ENCODE data around the gene HMX1.
A peak's percentile ranks its signal among the peaks of the same experiment; 100 is the strongest.

HMX1 gene

DNA sequence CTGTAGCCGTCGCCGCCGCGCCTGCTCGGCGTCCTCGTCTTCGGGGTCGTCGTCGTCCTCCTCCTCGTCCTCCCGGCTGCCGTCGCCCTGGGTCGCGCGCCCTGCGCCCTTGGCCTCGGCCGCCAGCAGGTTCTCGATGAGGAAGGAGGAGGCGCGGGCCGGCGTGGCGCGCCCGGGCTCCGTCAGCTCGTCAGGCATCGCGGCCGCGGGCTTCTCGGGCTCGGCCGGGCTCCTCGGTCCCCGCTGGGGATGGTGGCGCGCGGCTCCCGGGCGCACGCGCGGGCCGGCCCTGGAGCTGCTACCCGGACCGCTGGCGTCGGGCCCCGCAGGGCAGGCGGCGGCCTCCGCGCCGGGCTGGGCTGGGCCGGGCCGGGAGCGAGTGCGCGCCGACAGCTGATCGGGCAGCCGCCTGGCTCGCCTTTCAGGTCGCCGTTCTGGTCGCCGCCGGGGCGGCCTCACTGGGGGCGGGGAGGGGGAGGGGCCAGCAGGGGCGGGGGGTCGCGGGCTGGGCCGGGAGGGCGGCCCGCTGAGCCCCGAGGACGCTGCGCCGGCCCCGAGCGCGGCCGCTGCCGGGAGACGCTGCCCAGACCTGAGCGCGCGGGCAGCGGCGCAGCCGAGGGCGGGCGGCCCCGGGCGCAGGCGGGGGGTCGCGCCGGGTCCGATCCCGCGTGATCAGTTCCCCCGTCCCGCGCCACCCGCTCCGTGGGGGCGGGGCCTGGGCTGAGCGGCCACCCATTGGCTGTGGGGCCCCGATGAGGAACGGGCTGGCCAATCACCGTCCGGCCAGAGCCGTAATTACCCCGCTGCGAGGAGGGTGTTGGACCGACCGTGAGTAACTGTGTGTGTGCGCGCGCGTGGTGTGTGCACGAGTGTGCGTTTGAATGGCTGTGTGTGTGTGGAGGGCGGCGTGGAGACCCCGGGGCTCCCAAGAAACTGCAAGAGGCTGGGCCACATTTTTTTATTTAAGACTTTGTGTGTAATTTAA, at the start of gene HMX1:
Gene HMX1, minus strand, starts transcription at position 423 of the 985 bp plus-strand sequence. Its CDS starts 225 bp downstream, at position 198.
- no peak for DNase-seq

DNA sequence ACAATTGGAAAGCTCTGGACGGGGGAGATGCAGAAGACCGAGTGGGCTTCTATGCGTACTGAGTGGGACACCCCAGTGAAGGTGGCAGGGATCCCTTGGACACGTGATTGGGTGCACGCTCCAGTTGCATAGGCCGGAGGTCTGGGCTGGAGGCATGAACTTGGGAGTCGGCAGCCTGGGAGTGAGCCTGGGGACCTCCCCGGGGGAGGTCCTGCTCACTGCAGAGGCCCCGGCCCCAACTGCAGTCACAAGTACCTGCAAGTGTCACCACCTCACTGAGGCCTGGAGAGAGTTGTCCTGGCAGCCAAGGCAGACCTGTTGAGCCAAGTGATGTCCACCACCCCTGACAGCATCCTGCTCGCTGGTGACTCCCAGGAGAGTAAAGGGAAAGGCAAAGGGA, 49.3 kb upstream of the HMX1 start:
- no peak for DNase-seq

DNA sequence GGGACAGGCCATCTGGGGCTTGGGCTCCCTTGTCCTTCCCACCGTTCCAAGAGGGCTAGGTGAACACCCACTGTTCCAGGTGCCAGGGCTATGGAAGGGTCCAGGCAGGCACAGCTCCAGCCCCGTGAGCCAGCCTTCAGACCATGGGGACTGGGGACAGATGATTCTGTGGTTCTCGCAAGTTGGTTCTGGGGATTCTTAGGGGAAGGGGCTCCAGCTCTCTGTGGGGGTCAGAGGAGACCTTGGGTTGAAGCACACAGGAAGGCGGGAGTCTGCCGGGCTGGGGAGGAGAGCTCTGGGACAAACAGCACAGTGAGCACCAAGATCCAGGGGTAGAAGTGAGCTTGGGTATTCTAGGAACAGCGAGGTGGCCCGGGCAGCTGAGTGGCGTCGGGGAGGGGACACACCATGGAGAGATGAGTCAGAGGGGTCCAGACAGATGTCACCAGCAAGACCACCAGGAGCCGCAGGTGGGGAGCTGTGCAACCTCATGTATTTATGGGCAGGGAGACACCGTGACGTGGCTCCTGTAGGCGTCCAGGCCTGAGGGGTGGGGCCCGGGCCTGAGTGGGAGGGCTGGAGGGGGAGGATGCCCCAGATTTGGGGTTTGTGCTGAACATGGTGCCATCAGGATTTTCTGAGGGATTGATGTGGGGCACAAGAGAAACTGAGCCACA, 48.8 kb upstream of the HMX1 start:
- no peak for DNase-seq

DNA sequence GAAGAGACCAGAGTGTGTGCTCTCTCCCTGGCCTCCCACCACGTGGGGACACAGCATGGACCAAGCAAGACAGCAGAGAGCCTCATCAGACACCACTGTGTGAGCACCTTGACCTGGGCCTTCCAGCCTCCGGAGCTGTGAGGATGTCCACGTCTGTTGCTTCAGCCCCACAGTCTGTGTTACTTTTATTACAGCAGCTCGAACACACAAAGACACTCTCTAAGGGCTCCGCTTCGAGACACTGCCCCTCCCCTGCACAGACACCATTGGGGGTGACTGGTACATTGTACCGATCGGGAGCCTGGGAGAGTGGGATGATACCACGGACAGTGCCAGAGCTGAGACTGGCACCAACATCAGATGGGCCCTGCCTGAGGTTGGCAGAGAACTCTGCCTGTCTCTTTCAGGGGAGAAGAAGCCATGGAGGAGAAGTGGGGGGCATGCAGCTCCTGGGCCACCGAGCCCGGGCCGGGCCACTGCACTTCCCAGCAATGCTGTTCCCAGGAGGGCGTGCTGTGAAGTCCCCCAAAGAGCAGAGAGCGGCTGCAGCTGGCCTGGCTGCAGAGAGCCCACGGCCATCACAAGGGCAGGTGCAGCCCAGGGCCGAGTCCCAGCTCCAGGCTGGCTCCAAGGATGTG, 48.1 kb upstream of the HMX1 start:
- DNase-seq = no peak

DNA sequence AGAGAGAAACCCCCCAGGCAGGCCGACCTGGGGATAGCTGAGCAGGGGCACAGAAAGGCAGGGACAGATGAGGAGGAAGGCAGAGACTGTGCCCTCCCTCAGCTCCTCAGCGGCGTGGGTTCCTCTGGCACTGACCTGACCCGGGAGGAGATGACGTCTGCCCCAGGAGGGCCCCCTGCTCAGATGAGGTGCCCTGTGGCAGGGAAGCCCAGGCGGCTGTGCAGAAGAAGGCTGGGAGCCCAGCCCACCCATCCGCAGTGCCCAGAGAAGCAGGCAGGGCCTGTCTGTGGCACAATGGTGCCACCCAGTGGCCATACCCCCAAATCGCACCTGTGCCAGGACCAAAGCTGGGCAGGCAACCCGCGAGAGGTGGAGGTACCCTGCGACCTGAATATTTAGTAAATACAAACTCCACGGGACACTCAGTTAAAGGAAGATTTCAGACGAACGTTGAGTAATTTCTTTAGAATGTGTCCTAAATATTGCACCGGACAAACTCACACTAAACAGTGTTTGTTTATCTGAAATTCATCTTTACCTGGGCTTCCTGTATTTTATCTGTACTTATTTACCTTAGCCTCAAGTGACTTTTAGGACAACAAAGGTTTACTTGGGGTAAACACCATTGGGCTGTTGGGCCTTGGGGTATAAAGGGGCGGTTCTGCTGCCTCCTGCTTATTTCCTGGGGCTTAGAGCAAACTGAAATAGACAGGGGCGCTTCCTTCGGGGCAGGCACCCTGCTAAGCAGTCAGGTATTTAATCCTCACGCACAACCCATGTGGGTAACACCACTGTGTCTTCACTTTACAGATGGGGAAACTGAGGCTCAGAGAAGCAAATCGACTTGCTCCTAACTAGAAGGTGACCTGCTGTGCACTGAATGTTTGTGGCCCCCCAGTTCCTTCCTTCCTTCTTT, 46.5 kb upstream of the HMX1 start:
- DNase-seq = peak; percentile 83

DNA sequence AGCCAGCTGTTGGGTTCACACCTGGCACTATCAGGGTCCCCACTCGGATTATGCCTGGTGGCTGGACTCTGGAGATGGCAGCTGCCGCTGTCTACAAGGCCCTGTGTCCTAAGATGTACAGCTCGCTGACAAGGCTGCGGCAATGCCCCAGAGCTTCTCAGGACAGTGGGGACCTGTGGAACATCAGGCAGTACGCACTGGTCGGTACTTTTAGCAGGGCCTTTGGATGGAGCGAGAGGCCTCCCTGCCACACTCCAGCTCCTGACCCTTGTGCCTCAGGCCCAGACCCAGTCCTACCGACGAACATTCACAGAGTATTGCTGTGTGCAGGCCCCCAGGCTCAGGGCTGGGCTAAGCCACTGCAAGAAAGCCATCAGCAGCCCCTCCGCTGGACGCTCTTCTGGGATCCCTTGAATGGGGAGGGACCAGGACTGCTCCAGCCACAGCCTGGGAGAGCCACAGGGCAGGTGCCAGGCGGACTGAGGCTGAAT, 45.7 kb upstream of the HMX1 start:
- DNase-seq = peak; percentile 10

DNA sequence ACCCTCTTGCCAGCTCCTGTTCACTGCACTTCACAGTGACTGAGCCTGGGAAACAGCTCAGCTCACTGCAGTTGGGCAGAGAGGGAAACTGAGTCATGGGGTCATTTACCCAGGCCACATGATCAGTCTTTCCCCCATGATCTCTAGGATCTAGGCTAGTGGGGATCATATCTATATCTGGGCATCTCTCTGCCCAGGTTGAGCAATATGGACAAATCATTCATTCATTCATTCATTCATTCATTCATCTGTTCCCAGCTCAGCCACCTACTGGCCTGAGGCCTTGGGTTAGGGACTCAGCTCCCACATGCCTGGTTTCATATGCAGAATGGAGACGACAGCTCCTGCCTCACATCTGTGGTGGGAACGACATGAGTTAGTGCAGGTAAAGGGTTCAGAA, 45.3 kb upstream of the HMX1 start:
- DNase-seq = peak; percentile 2

DNA sequence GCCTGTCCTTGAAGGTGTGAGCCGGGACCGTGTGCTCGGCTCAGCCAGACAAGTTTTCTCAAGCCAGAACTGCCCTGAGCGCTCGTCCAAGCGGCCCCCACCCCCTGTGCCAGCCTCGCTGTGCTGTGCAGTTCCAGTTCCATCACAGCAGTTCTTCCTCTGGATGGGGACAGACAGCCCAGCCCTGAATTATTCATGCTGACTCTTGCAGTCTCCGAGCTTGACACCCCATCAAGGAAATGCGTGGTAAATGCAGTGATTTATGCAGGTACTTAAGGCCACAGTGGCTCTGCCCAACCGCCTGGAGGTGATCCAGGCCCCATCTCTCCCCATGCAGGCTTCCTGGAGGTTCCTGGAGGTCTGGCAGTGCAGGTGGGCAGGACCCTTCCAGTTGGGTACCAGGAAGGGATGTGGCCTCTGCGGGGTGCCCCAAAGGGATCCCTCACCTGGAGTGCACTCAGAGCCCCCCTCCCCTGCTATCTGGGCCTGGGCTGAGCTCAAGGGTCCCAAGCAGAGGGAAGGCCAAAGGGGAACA, 44.8 kb upstream of the HMX1 start:
- DNase-seq = peak; percentile 17

DNA sequence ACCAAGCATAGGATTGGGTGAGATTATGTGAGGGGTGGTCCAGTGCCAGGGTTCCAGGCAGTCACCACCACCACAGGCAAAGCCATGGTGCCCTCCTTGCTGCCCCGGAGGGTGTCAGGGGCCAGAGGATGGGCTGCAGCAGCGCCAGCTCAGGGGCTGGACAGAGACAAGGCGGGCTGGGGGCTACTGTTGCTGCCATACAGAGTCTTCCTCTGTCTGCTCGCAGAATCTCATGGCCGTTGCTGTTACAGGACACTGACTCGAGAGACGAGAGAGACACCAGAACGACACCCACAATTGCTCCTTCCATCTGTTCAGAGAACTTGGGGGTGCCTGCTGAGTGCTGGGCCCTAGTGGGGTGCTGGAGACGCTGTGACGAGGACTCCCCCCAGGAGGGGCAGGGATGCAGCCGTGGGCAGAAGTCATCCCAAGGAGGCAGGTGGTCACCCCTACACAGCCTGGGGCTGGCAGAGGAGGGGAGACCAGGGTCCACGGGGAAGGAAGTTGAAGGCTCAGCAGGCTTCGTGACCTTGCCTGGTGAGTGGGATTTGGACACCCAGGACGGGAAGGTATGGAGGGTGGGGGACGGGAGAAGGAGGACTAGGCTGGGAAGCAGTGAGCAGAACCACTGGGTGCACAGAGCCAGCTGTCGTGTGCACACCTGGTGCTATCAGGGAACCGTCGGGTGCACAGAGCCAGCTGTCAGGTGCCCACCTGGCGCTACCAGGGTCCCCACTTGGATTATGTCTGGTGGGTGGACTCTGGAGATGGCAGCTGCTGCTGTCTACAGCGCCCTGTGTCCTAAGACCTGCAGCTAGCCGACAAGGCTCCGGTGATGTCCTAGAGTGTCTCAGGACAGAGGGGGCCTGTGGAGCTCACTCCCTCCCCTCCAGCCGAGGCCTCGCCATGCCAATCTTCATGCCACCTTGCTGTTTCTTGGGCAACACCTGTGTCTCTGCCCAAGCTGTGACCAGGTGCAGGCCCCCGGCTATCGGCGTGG, 43.9 kb upstream of the HMX1 start:
- peak; percentile 15 for DNase-seq

DNA sequence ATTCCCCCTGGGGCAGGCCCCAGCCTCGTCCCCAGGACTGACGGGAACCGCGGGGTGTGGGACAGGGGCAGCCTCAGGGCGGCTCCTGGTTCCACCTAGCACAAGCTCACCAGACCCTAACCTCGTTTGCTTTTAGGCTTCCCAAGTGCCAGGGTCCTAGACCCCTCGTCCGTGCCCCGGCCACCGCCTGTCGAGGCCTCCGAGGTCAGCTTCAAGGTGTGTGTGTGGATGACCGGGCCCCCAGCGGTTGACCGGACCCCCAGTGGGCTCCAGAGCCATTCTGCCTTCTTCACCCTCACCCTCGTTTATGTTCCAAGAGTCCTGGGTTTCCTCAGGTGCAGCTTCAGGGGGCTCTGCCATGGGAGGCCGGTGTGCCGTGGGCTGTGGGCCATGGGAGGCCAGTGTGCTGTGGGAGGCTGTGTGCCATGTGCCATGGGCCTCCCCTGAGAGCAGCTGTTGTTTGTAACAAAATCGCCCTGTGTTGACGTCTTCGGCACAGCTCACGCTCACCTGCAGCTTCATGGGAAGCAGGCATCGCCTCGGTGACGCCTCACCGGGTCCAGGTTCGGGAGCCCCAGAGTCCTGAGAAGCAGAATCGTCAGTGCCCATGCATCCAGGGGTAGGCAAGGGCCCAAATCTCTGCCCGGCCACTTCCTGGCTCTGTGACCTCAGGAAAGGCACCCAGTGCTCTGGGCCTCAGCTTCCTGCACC, 43.0 kb upstream of the HMX1 start:
- DNase-seq = peak; percentile 11

DNA sequence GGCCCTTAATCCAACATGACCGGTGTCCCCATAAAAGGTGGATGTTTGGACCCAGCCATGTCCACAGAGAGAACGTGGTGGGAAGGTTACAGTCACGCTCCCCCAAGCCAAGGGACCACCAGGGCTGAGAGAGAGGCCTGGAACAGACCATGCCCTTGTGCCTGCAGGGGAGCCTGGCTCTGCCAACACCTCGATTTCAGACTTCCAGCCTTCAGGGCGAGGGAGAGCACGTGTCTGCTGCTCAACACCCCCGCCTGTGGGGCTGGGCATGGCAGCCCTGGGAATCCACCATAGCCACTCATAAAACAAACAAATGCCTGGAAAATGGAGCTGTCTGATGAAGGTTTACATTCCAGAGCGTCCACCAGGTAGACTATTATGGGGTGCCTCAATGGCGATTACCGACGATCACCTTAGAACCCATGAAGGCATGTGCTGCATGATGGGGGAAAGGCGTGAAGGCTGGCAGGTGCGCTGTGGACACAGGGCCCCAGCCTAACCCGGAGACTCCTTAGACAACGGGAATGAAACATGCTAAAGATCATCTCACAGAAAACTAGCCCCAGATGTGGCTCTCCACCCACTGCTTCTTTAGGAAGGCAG, 42.3 kb upstream of the HMX1 start:
- peak; percentile 21 for DNase-seq

DNA sequence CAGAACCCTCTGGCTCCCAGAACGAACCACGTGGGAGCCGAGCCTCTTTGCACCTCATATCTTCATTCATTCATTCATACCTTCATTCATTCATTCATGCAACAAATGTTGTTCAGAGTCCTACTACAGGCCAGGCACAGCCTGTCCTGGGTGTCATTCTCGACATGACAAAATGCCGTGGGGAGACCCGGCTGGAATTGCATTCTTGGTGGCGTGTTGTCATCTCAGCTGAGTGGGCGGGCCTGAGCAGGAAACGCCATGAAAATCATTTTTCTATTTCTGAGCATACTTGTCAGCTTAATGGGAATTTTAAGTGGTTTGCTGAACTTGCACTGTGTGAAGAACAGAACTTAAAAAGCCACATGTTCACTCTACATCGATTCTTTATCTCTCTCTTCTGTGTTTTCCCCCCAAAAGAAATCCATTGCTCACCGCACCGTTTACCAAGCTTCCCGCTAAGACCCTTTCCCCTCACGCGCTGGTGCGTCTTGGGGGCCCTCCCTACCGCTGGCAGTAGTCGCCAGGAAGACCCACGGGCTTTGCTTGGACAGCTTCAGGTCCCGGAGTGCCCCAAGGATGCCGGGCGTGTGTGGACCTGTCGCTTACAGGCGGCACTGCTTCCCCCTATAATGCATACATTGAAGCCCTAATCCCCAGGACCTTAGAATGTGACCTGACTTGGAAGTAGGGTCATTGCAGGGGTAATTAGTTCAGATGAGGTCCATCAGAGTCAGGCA, 41.6 kb upstream of the HMX1 start:
- peak; percentile 32 for DNase-seq

DNA sequence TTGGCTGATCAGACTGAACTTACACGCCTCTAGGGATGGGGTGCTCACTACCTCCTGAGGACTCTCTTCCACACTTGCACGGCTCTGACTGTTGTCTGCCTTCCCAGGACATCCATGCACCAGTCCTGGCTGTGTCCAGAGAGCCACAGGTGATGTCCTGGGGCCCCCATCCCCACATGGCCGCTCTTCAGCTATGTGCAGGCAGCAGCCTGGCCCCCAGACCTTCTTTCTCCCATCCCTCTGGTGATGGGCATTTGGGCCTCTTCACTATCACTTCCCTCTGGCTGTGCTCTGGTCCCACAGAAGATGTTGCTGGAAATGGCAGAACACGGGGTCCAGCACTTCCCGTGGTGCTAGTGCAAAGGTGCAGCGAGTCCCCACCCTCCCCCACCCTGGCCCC, 40.9 kb upstream of the HMX1 start:
- DNase-seq = peak; percentile 12

DNA sequence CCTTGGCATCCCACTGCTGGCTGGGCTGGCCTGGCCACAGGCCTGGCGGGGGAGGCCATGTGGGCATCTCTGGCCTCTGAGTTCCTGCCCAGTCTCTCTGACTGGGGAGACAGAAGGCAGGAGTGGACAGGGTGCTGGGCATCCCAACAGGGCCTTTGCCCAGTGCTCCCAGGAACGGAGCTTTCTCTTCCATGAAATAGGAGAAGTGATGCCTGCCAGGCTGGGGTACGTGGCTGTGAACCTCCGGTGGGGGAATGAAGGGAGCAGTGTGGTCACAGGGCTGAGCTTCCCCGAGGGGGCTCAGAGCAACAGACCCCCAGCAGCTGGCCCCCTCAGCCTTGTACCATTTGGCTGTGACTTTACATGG, 40.4 kb upstream of the HMX1 start:
- peak; percentile 14 for DNase-seq

DNA sequence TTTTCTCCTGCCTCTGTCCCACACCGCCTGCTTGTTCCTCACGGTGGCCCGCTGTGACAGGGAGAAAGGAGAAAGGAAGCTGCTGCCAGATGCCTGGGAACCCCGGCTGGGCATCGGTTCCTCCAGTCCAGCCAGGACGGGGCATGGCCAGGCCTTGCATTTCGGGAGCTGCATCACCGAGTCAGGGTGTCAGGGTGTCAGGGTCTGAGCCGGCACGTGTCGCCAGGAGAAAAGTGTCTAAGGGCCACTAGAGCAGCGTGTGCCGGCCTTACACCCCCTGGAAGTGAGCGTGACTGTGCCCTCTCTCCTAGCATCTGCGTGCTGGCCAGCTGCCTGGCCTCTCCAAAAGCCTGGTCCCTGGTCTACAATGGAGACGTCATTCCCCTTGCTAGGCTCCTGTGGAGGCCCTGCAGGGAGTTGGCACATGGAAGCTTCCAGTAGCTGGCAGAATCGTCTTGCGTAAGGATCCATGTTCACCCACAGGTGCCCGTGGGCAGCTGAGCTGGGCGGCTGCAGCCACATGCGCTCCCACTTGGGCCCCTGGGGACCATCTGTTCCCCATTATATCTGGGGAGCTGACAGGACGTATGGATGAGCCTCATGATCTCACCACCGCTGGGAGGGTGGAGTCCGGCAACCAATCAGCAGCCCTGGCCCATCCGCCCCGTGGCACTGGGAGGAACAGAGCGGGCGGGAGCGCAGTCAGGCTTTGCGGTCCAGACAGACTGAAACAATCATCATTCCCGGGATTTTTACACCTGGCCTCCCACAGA, 39.9 kb upstream of the HMX1 start:
- peak; percentile 21 for DNase-seq

DNA sequence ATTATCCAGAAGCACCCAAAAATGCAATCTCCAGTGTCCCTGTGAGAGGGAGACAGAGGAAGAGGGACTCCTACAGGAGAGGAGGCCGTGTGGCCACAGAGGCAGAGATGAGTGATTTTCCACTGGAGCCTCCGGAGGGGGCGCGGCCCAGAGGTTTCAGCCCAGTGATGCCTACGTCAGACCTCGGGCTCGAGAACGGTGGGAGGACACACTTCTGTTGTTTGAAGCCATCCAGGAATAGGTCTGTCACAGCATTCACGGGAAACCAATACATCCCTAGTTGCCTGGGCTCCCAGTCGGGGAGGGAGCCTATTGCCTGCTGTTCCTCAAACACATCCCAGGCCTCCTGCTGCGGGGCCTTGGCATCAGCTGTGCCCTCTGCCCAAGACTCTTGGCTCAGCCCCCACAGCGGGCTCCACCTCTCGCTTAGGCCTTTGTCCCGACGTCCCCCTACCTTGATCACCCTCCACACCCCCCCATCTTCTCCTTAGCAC, 39.2 kb upstream of the HMX1 start:
- DNase-seq = peak; percentile 30

DNA sequence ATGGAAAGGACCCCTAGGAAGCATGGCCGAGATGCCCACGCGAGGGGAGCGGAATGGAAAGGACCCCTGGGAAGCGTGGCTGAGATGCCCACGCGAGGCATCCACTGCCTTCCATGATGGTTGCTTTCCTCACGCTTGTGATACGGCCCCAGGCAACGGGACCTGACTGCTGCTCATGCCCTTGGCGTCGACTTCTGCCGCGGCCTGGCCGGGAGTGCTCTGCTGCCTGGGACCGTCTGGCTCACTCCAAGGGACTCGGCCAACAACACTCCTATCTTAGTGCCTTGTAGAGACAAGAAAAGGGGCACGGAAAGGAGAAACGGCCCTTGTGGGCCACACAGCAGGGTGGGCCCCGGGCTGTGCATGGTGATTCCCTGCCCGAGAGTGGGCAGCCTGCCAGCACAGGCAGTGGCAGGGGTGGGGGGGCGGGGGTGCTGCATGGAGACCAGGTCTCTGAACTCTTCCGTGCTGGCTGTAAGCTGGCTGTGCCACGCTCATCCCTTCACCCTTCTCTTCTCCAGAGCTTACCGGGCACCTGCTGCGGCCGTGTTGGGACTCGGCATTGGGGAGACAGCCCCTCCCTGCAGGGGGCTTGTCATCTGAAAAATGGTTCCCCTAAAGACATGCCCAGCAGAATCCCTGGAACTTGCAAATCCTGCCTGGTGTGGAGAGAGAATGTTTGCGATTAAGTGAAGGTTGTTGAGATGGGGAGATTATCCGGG, 38.6 kb upstream of the HMX1 start:
- DNase-seq = peak; percentile 25
